Fibroblast of the aortic adventitia (primary cell): ENCODE data around the gene CPSF4L. TPM values are rescaled to one million over a fixed set of nuclear protein-coding genes. Genes with fewer than 3 reads are reported as not detected.
A peak's percentile ranks its signal among the peaks of the same experiment; 100 is the strongest.

Experiments used
- DNase-seq: peaks from one replicate; pipeline ENCODE4 v3.0.0-alpha.2; 2010; ENCODE audit warnings: low read depth
- H3K4me3 ChIP-seq: 2 replicates; pipeline ENCODE4 v1.5.1; 2011; ENCODE audit warnings: low read depth, mild to moderate bottlenecking, control low read depth, low read length, moderate library complexity
- total RNA-seq: library from RNA; depleted of rRNA; stranded (reverse); fragments of >200 nt; gene quantifications from 2 replicates; pipeline ENCODE4 v1.2.3, GENCODE V29; 2012; ENCODE audit warnings: low replicate concordance
- TF ChIP-seq, protein P1 (sequence below): IDR thresholded peaks from 2 replicates; pipeline ENCODE4 v1.5.1; 2011; ENCODE audit warnings: mild to moderate bottlenecking, low read length, control low read depth, inconsistent platforms; ENCODE audit not compliant: insufficient read depth

The CPSF4L gene
- total RNA-seq, 1 donor = not detected

DNA sequence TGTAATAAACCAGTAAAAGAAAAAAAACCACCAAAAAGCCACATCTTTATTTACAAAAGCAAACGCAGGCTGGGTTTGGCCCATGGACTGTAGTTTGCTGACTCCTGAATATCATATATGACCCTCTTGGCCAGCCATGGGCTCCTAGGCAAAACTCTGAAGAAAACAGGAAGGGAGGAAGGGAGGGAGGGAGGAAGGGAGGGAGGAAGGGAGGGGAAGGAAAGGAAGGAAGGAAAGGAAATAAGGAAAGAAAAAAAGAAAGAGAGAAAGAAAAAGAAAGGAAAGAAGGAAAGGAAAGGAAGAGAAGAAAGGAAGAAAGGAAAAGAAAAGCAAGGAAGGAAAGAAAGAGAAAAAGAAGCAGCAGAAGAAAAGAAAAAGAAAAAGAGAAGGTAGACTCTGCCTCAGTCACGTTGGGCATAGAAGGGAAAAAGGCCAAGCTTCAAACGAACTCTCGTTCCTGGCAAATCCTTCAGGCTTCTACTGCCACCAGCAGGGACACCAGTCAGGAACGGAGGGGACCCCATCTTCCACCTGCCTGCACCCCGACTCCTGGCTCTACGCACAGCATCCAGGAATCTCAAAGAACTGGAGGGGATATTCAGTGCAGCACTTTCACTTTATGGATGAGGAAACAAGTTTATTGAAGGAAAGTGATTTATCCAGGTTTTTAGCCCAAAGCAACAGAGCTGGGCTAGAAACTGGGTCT is 28.0 kb upstream of the CPSF4L start:
- TF ChIP-seq, protein P1, sequence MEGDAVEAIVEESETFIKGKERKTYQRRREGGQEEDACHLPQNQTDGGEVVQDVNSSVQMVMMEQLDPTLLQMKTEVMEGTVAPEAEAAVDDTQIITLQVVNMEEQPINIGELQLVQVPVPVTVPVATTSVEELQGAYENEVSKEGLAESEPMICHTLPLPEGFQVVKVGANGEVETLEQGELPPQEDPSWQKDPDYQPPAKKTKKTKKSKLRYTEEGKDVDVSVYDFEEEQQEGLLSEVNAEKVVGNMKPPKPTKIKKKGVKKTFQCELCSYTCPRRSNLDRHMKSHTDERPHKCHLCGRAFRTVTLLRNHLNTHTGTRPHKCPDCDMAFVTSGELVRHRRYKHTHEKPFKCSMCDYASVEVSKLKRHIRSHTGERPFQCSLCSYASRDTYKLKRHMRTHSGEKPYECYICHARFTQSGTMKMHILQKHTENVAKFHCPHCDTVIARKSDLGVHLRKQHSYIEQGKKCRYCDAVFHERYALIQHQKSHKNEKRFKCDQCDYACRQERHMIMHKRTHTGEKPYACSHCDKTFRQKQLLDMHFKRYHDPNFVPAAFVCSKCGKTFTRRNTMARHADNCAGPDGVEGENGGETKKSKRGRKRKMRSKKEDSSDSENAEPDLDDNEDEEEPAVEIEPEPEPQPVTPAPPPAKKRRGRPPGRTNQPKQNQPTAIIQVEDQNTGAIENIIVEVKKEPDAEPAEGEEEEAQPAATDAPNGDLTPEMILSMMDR = no peak
- peak overlapping the region; percentile 37 for H3K4me3 ChIP-seq
- no peak for DNase-seq

DNA sequence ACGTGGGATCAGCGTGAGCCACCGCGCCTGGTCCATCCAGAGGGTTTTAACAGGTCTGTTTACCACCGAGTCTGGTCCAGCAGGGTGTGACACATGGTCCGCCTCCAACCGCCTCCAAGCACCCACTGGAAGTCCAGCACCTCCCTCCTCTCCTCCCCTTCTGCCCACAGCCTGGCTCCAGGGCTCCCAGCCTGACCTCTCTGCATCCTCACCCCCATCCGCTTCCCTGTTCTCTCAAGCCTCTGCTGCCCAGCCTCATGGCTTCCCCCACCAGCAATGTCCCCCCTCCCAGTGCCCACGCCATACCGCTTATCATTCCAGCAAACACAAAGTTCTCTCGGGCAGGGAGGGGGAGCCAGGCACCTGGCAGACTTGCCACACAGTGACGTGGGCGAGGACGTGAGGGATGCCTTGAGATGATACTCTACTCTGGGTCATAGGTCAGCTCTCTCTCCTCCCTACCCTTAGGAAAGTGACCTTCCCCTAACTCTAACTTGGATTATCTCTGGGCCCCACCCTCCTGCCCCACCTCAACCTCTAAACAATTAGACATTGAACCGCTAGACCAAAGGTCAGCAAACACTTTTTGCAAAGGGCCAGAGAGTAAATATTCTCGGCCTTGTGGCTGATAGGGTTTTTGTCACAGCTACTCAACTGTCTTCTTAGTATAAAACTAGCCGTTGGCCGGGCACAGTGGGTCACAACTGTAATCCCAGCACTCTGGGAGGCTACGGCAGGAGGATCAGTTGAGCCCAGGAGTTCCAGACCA is 27.0 kb upstream of the CPSF4L start:
- DNase-seq = no peak
- no peak overlapping the region for H3K4me3 ChIP-seq
- TF ChIP-seq, protein P1 = no peak

DNA sequence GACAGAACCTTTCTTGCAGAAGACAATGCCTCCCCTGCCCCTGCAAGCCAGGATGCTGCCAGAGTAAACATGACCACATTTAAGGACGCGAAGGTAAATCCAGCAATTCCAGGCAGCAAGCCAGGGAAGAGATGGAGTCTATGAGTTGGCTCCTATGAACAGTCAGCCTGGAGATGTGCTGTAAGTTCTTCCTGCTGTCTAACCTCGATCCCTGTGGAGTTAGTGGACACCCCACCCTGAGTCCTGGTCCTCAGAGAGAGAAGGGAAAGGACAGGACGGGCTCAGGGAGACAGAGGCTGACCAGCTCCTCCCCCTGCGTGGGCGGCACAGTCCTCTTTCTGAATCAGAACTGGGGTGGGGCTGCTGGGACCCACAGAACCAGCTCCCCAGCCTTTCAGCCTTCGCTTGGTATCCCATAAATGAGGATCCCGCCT is 25.2 kb upstream of the CPSF4L start:
- peak; percentile 90 for DNase-seq
- H3K4me3 ChIP-seq = no peak overlapping the region
- TF ChIP-seq, protein P1 = no peak

DNA sequence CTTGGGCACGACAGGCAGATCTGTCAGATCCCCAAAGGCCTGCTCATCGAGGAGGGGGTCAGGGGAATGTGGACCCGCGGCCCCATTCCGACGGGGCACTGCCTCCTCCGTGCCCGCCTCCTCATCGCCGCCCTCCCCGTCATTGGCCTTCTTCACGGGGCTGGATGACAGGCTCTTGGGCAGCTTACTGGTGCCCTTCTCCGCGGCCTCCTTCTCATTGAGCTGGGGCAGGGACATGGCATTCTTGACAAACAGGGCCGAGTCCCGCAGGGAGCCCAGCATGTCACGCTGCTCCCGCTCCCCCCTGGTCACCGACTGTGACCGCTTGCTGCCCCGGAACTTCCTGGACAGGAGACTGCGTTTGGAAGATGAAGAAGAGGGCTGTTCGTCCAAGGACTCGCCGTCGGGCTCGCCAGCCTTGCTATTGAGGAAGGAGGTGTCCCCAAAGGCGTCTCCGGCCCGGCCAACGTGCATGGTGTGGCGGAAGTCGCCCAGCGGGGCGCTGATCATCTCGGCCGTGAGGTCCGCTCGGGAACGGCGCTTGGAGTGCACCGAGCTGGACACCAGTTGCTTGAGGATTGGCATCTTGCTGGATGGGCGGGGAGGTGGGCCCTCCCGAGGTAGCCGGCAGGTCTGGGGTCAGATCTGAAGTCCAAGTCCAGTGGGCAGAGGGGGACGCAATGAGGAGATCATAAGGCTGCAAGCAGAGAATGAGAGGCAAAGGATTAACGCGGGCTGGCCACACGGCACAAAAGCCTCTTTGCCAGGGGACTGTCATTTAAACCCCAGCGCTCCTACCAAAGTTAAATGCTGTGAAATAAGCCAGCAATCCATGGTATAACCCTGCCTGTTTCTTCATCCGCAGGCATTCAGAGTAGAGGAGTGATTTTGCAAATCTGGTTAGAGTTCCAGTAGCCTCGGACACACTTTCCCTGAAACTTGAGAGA is 24.5 kb upstream of the CPSF4L start:
- DNase-seq = no peak
- H3K4me3 ChIP-seq = no peak overlapping the region
- TF ChIP-seq, protein P1 = no peak

DNA sequence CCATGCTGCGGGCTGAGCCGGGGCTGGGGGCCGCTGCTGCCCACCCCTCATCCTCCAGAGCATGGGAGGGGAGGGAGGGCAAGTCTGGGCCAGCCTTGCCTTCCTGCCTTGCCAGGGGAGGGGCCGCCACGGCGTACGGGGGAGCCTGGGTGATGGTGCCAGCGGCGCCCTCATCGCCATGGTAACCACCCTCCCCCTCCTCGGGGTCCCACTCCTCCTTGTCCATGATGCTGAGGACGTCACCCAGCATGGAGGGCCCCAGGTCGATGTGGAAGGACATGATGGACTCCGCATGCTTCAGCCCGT is 23.9 kb upstream of the CPSF4L start:
- H3K4me3 ChIP-seq = no peak overlapping the region
- TF ChIP-seq, protein P1 = no peak

DNA sequence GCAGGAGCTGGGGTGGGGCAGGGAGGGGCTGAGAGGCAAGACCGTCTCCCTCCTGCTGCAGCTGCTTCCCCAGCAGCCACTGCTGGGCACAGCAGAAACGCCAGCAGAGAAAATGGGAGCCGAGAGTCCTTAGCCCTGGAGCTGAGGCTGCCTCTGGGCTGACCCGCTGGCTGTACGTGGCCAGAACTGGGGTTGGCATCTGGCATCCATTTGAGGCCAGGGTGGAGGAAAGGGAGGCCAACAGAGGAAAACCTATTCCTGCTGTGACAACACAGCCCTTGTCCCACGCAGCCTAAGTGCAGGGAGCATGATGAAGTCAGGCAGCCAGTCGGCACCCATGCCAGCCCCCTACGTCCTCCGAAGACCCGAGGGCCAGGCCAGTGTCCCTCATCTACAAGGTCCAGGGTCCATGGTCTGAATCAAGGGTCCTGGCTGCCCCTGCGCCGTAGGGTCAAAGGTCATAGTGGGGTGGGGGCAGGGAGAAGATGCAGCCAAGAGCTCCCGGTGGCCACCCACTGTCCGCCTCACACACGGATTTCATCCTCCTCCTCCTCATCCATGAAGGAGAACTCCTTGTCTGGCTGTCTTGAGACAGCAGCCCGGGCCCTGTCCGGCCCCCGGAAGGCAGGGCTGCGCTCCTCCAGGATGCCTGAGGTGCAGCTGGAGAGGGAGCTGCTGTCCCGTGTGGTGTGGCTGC is 23.4 kb upstream of the CPSF4L start:
- no peak overlapping the region for H3K4me3 ChIP-seq
- TF ChIP-seq, protein P1 = no peak
- DNase-seq = no peak

More for the DNA sequence above, 23.9 kb upstream of the CPSF4L start:
- no peak for DNase-seq
